Naive B cell (primary cell): ENCODE data around the gene AQP9. TPM values are rescaled to one million over a fixed set of nuclear protein-coding genes. Genes with fewer than 3 reads are reported as not detected.

ENCODE experiments used
- ATAC-seq, 2 donors: fragments of 150-1000 bp; cut with Tn5 transposase; 2 replicates each; pipeline ENCODE4 v1.10.0; 2021; ENCODE audit warnings: low read depth in 2 of 2, mild to moderate bottlenecking in 2 of 2, moderate library complexity in 2 of 2
- DNase-seq: peaks from one replicate; pipeline ENCODE4 v3.0.0; 2022
- H3K27ac Mint-ChIP-seq, 6 donors: one replicate each; pipeline ENCODE4 v1.8.0; 2020 to 2022; ENCODE audit warnings: mild to moderate bottlenecking in 6 of 6, mixed read lengths in 6 of 6, moderate library complexity in 5 of 6, inconsistent platforms in 2 of 6
- H3K27me3 Mint-ChIP-seq, 3 donors: one replicate each; pipeline ENCODE4 v1.8.0; 2021 to 2022; ENCODE audit warnings: mixed read lengths in 3 of 3, mild to moderate bottlenecking in 1 of 3
- H3K36me3 Mint-ChIP-seq, 2 donors: one replicate each; pipeline ENCODE4 v1.8.0; 2020 to 2022; ENCODE audit warnings: mixed read lengths in 2 of 2, inconsistent platforms in 1 of 2, mild to moderate bottlenecking in 1 of 2
- H3K4me1 Mint-ChIP-seq, 3 donors: one replicate each; pipeline ENCODE4 v1.8.0; 2020 to 2022; ENCODE audit warnings: mixed read lengths in 3 of 3, inconsistent platforms in 1 of 3, mild to moderate bottlenecking in 1 of 3, moderate library complexity in 1 of 3
- H3K4me3 Mint-ChIP-seq, 8 donors: one replicate each; pipeline ENCODE4 v1.8.0; 2020 to 2022; ENCODE audit warnings: mild to moderate bottlenecking in 8 of 8, mixed read lengths in 8 of 8, moderate library complexity in 8 of 8, inconsistent platforms in 2 of 8
- H3K9me3 Mint-ChIP-seq, 7 donors: one replicate each; pipeline ENCODE4 v1.8.0; 2020 to 2022; ENCODE audit warnings: mixed read lengths in 7 of 7, mild to moderate bottlenecking in 5 of 7, inconsistent platforms in 2 of 7, moderate library complexity in 1 of 7
- polyA plus RNA-seq, 6 donors: library from polyadenylated mRNA; unstranded; fragments of 300-500 nt; fragmentation: Illumina TruSeq; gene quantifications; one replicate each; pipeline ENCODE4 v1.2.3, GENCODE V29; 2021; ENCODE audit warnings: low read depth in 6 of 6

AQP9 gene
- polyA plus RNA-seq, 6 donors from 2014 or later, result 0.12 to 1.2 TPM; not detected in 4

- H3K36me3 Mint-ChIP-seq, result no peaks in the 10 kb centered on the region
- ATAC-seq (no peak), DNase-seq (no peak)
- no peaks in the 10 kb centered on the region for H3K4me1 Mint-ChIP-seq
- H3K27me3 Mint-ChIP-seq, result peaks cover 12 to 20% (median 20%) of the 10 kb centered on the region in 3 donors
- no peak overlapping the region for H3K27ac Mint-ChIP-seq
- peaks cover 0 to 4% (median 0%) of the 10 kb centered on the region in 7 donors for H3K9me3 Mint-ChIP-seq
- H3K4me3 Mint-ChIP-seq, result no peak overlapping the region
Measured at GRCh38 chr15:58119016-58119415, 19.2 kb upstream of the AQP9 start.

- Mint-ChIP-seq H3K36me3 (no peaks in the 10 kb centered on the region), H3K27ac (no peak overlapping the region), H3K9me3 (peaks cover 0 to 16% (median 5%) of the 10 kb centered on the region in 7 donors), H3K27me3 (peaks cover 11 to 15% (median 15%) of the 10 kb centered on the region in 3 donors), H3K4me1 (no peaks in the 10 kb centered on the region), H3K4me3 (no peak overlapping the region)
- DNase-seq, result no peak
- no peak for ATAC-seq
Measured at GRCh38 chr15:58124585-58124984, 13.6 kb upstream of the AQP9 start.

GRCh38 chr15:58125333-58125732, 12.8 kb upstream of the AQP9 start:
- H3K4me3 Mint-ChIP-seq, result no peak overlapping the region
- peaks cover 0 to 16% (median 5%) of the 10 kb centered on the region in 7 donors for H3K9me3 Mint-ChIP-seq
- no peaks in the 10 kb centered on the region for H3K4me1 Mint-ChIP-seq
- H3K27ac Mint-ChIP-seq, result no peak overlapping the region
- ATAC-seq, result no peak
- H3K27me3 Mint-ChIP-seq, result peaks cover 11 to 15% (median 15%) of the 10 kb centered on the region in 3 donors
- H3K36me3 Mint-ChIP-seq, result no peaks in the 10 kb centered on the region
- DNase-seq, result no peak

GRCh38 chr15:58134886-58135285, 3.3 kb upstream of the AQP9 start:
- DNase-seq (no peak), ATAC-seq (no peak)
- H3K27ac Mint-ChIP-seq, result no peak overlapping the region
- H3K27me3 Mint-ChIP-seq, result peaks cover 0 to 11% (median 6%) of the 10 kb centered on the region in 3 donors
- peaks cover 0 to 4% (median 0%) of the 10 kb centered on the region in 7 donors for H3K9me3 Mint-ChIP-seq
- no peaks in the 10 kb centered on the region for H3K36me3 Mint-ChIP-seq
- no peaks in the 10 kb centered on the region for H3K4me1 Mint-ChIP-seq
- H3K4me3 Mint-ChIP-seq, result no peak overlapping the region

GRCh38 chr15:58135511-58136174, 2.5 kb upstream of the AQP9 start:
- no peak overlapping the region for H3K27ac Mint-ChIP-seq
- peaks cover 0 to 4% (median 0%) of the 10 kb centered on the region in 7 donors for H3K9me3 Mint-ChIP-seq
- no peak for DNase-seq
- H3K27me3 Mint-ChIP-seq, result peaks cover 0 to 11% (median 6%) of the 10 kb centered on the region in 3 donors
- H3K4me3 Mint-ChIP-seq, result no peak overlapping the region
- H3K36me3 Mint-ChIP-seq, result no peaks in the 10 kb centered on the region
- no peak for ATAC-seq
- H3K4me1 Mint-ChIP-seq, result no peaks in the 10 kb centered on the region

GRCh38 chr15:58136731-58137130, 1.4 kb upstream of the AQP9 start:
- Mint-ChIP-seq H3K4me1 (no peaks in the 10 kb centered on the region), H3K36me3 (no peaks in the 10 kb centered on the region), H3K27me3 (peaks cover 0 to 13% (median 6%) of the 10 kb centered on the region in 3 donors), H3K9me3 (peaks cover 0 to 4% (median 0%) of the 10 kb centered on the region in 7 donors), H3K4me3 (no peak overlapping the region), H3K27ac (no peak overlapping the region)
- ATAC-seq (no peak), DNase-seq (no peak)

- Mint-ChIP-seq H3K4me1 (no peaks in the 10 kb centered on the region), H3K36me3 (no peaks in the 10 kb centered on the region), H3K9me3 (peaks cover 0 to 4% (median 0%) of the 10 kb centered on the region in 7 donors), H3K27me3 (peaks cover 0 to 21% (median 12%) of the 10 kb centered on the region in 3 donors), H3K4me3 (no peak overlapping the region), H3K27ac (no peak overlapping the region)
- DNase-seq (no peak), ATAC-seq (no peak)
Measured at GRCh38 chr15:58137686-58138085, 495 bp upstream of the AQP9 start.

- Mint-ChIP-seq H3K4me3 (no peak overlapping the region), H3K27ac (no peak overlapping the region), H3K4me1 (no peaks in the 10 kb centered on the region), H3K9me3 (no peaks in the 10 kb centered on the region), H3K27me3 (peaks cover 3 to 35% (median 12%) of the 10 kb centered on the region in 3 donors), H3K36me3 (no peaks in the 10 kb centered on the region)
- no peak for ATAC-seq
- DNase-seq, result no peak
Measured at GRCh38 chr15:58139276-58139988, 1.3 kb downstream of the AQP9 start.

- peaks cover 5 to 41% (median 12%) of the 10 kb centered on the region in 3 donors for H3K27me3 Mint-ChIP-seq
- no peaks in the 10 kb centered on the region for H3K9me3 Mint-ChIP-seq
- no peak for ATAC-seq
- no peaks in the 10 kb centered on the region for H3K4me1 Mint-ChIP-seq
- H3K4me3 Mint-ChIP-seq, result no peak overlapping the region
- no peak for DNase-seq
- no peak overlapping the region for H3K27ac Mint-ChIP-seq
- no peaks in the 10 kb centered on the region for H3K36me3 Mint-ChIP-seq
Measured at GRCh38 chr15:58139989-58140522, 1.9 kb downstream of the AQP9 start.

- peaks cover 5 to 34% (median 9%) of the 10 kb centered on the region in 3 donors for H3K27me3 Mint-ChIP-seq
- no peak overlapping the region for H3K4me3 Mint-ChIP-seq
- no peaks in the 10 kb centered on the region for H3K9me3 Mint-ChIP-seq
- ATAC-seq (no peak), DNase-seq (no peak)
- no peaks in the 10 kb centered on the region for H3K36me3 Mint-ChIP-seq
- no peaks in the 10 kb centered on the region for H3K4me1 Mint-ChIP-seq
- H3K27ac Mint-ChIP-seq, result no peak overlapping the region
Measured at GRCh38 chr15:58141894-58142293, 3.7 kb downstream of the AQP9 start.

GRCh38 chr15:58142827-58143461, 4.8 kb downstream of the AQP9 start:
- no peaks in the 10 kb centered on the region for H3K9me3 Mint-ChIP-seq
- H3K27me3 Mint-ChIP-seq, result peaks cover 5 to 34% (median 13%) of the 10 kb centered on the region in 3 donors
- H3K36me3 Mint-ChIP-seq, result no peaks in the 10 kb centered on the region
- no peak overlapping the region for H3K27ac Mint-ChIP-seq
- DNase-seq (no peak), ATAC-seq (no peak)
- peak overlapping the region in 1 of 8 donors; percentile 3 for H3K4me3 Mint-ChIP-seq
- no peaks in the 10 kb centered on the region for H3K4me1 Mint-ChIP-seq

GRCh38 chr15:58145606-58146005, 7.4 kb downstream of the AQP9 start:
- H3K36me3 Mint-ChIP-seq, result no peaks in the 10 kb centered on the region
- H3K4me1 Mint-ChIP-seq, result no peaks in the 10 kb centered on the region
- H3K4me3 Mint-ChIP-seq, result no peak overlapping the region
- H3K27me3 Mint-ChIP-seq, result peaks cover 5 to 34% (median 13%) of the 10 kb centered on the region in 3 donors
- H3K9me3 Mint-ChIP-seq, result no peaks in the 10 kb centered on the region
- ATAC-seq (no peak), DNase-seq (no peak)
- no peak overlapping the region for H3K27ac Mint-ChIP-seq

- H3K27ac Mint-ChIP-seq, result no peak overlapping the region
- peaks cover 5 to 34% (median 13%) of the 10 kb centered on the region in 3 donors for H3K27me3 Mint-ChIP-seq
- no peaks in the 10 kb centered on the region for H3K4me1 Mint-ChIP-seq
- no peak overlapping the region for H3K4me3 Mint-ChIP-seq
- no peaks in the 10 kb centered on the region for H3K9me3 Mint-ChIP-seq
- DNase-seq (no peak), ATAC-seq (no peak)
- no peaks in the 10 kb centered on the region for H3K36me3 Mint-ChIP-seq
Measured at GRCh38 chr15:58146211-58146610, 8.0 kb downstream of the AQP9 start.
